Right cardiac atrium (tissue), 5 donors: ENCODE results near the gene PAOX. TPM values are rescaled to one million over a fixed set of nuclear protein-coding genes. Genes with fewer than 3 reads are reported as not detected.
"Not testable (repeated sequence)": the region's sequence is repeated elsewhere in the genome, so short reads cannot be mapped to it uniquely, and the experiment has no call there.

Experiments
- ATAC-seq, 2 donors: fragments of 200-7000 bp; cut with Tn5 transposase; one replicate each; pipeline versions ENCODE4 v1.8.0 to v1.9.1; 2020; ENCODE audit warnings: moderate library complexity in 2 of 2, mild to moderate bottlenecking in 1 of 2
- DNase-seq, 3 donors: peaks; one replicate each; pipeline ENCODE4 v3.0.0-alpha.2; 2020
- H3K27ac ChIP-seq: one replicate; pipeline ENCODE4 v1.5.1; 2013; ENCODE audit warnings: mild to moderate bottlenecking, low read length, control low read depth, moderate library complexity
- H3K27me3 ChIP-seq: one replicate; pipeline ENCODE4 v1.6.1; 2013; ENCODE audit not compliant: control insufficient read depth, insufficient read depth
- H3K4me1 ChIP-seq: one replicate; pipeline ENCODE4 v1.6.1; 2013; ENCODE audit warnings: low read length; ENCODE audit not compliant: control insufficient read depth, insufficient read depth
- H3K4me3 ChIP-seq: one replicate; pipeline ENCODE4 v1.5.1; 2013; ENCODE audit warnings: low read length, control low read depth
- H3K9me3 ChIP-seq: one replicate; pipeline ENCODE4 v1.6.1; 2013; ENCODE audit warnings: low read length; ENCODE audit not compliant: control insufficient read depth
- WGBS: extraction: QIAGEN DNeasy Blood & Tissue Kit; methylation state at CpG from one replicate; pipeline ENCODE4 v1.1.7; 2013; 5-methylcytosine and 5-hydroxymethylcytosine counted together
- intact Hi-C, 4 donors: fragments of 100-400 bp; cut with DNase I; formaldehyde crosslinking; loops; one replicate each; pipeline versions ENCODE4 v1.11.0 to v1.14.0; 2022 to 2023
- polyA plus RNA-seq: library from polyadenylated mRNA; stranded (reverse); fragments of 200-250 nt; gene quantifications from one replicate; pipeline ENCODE4 v1.2.3, GENCODE V29; 2013
- total RNA-seq, 4 donors: library from RNA; stranded (reverse); fragmentation: NEBNext Ultra II Directional; extraction: Animal tissue kit (Norgen Biotek cat#: 25700); gene quantifications; one replicate each; pipeline ENCODE4 v1.2.1, GENCODE V29; 2021
- donor health status: healthy with polysubstance abuse.
- donor health status: DM: no; HTN: yes; CAD: no.
- donor health status: DM: no; HTN: no; CAD: no.
- donor health status: DM: no; HTN: yes; CAD: no; lungs with severe emphysema.
- donor health status: DM: yes; HTN: yes; CAD: no.

The PAOX gene
- total and polyA plus RNA-seq, 5 donors, result 2.7 to 3.4 (median 3.0) TPM

DNA sequence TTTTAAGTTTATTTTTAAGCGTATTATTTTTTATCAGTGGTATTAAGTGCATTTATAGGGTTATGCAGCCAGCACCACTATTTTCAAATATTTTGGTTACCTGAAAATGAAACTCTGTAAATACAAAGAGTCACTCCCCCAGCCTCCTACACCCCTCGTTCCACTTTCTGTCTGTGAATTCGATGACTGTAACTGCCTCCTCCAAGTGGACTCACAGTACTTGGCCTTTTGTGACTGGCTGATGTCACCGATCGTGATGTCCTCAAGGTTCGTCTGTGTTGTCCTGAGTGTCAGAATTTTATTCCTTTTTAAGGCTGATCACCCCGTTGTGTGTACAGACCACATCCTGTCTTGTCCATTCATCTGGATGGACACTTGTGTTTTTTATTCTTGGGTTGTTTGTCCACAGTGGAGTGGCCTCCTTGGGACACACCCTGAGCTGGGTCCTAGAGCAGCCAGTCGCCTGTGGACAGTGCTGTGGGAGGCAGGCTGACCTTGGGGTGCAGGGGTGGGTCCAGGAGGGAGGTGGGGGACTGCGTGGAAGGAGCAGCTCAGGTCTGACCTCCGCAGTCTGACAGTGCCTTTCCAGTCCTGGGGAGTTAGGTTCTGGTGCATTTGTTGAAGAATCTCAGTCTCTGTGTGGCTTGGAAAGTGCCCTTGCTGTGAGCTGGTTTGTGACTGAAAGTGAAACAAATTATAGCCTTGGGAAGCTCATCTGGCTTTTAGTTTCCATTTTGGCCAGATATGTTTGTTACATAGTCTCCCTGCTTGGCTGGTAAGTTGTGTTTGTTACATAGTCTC lies 21.8 kb downstream of the PAOX start:
- no peaks in the 10 kb centered on the region for H3K4me1 ChIP-seq
- H3K27me3 ChIP-seq, result no peaks in the 10 kb centered on the region
- ATAC-seq, result no peak
- intact Hi-C loops, result no loop called here
- peak in 2 of 3 donors; percentile 7 to 31 for DNase-seq
- 86% methylated on average over 10 of the region's 10 CpGs for WGBS
- H3K4me3 ChIP-seq, result no peak overlapping the region
- no peak overlapping the region for H3K27ac ChIP-seq
- H3K9me3 ChIP-seq, result no peaks in the 10 kb centered on the region

DNA sequence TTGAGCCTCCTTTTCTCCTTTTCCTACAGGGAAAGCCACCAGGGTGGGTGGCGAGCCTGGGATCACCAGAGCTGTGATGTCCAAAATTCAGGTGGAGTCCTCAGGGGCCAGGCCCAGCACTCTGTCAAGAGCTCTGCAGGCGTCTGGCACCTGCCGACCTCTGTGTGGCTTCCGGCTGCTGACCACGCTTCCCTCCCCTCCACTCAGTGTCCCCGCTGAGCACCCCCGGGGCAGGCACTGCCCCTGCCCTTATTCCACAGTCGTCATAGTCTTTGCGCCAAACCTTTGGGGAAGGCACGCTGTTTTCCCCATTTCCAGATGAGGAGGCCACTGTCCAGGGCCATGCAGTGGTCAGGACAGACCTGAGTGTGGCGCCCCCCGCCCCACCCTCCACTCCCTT lies 22.4 kb downstream of the PAOX start:
- peak in 1 of 2 donors; percentile 31 for ATAC-seq
- Histone ChIP-seq H3K9me3 (no peaks in the 10 kb centered on the region), H3K4me3 (no peak overlapping the region), H3K27me3 (no peaks in the 10 kb centered on the region), H3K27ac (no peak overlapping the region), H3K4me1 (no peaks in the 10 kb centered on the region)
- WGBS, result 93% methylated on average over 12 of the region's 12 CpGs
- intact Hi-C loops, result no loop called here
- DNase-seq, result peak in 2 of 3 donors; percentile 13 to 35

DNA sequence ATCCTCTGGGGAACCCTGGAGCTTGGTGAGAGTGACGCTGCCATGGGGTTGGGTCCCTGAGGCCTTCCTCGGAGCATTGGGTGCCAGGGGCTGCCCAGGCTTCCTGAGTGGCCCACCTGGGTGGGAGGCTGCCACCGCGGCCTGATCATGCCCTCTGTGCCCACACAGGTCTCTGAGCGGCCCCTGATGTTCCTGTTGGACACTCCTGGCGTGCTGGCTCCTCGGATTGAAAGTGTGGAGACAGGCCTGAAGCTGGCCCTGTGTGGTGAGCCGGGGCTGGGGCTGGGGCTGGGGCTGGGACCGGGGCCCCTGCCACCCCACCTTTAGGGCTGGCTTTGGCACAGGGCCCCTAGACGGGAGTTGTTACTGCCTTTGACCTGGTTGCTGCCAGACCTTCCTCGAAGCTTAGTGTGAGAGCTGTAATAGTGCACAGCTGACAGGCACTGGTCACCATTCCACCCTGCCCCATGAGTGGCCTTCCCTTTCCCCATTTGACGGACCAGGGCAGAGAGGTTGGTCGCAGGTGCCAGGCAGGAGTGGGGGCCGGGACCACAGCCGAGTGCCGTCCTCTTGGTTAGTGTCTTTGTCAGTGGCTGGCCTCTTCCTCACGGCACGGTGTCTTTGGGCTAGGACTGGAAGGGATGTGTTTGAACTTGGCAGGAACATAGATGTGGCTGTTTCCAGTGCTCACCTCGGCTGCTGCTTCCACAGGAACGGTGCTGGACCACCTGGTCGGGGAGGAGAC lies 23.1 kb downstream of the PAOX start:
- ATAC-seq (peak in 1 of 2 donors; percentile 32), DNase-seq (peak in 1 of 3 donors; percentile 47)
- Histone ChIP-seq H3K4me1 (no peaks in the 10 kb centered on the region), H3K9me3 (no peaks in the 10 kb centered on the region), H3K27ac (no peak overlapping the region), H3K4me3 (no peak overlapping the region), H3K27me3 (no peaks in the 10 kb centered on the region)
- intact Hi-C loops, result no loop called here
- 96% methylated on average over 21 of the region's 21 CpGs for WGBS

DNA sequence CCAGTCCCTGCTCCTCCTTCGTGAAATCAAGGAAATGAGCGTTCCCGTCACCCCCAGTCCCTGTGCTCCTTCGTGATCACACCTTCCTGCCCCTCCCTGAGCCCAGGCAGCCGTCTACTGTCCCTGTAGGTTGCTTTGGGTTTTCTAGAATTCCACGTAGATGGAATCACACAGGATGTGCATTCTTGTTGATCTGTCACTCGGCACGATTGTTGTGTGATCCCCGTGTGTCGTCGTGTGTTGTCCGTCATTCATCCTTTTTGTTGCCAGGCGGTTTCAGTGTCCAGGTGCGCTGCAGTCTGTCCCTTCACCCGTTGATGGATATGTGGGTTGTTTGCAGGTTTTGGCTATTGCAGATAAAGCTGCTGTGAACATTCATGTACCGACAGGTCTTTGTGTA lies 24.3 kb downstream of the PAOX start:
- peak in 1 of 3 donors; percentile 20 for DNase-seq
- ATAC-seq, result no peak
- intact Hi-C loops, result no loop called here
- Histone ChIP-seq H3K27ac (no peak overlapping the region), H3K9me3 (no peaks in the 10 kb centered on the region), H3K4me3 (no peak overlapping the region), H3K27me3 (no peaks in the 10 kb centered on the region), H3K4me1 (no peaks in the 10 kb centered on the region)
- 85% methylated on average over 16 of the region's 16 CpGs for WGBS

DNA sequence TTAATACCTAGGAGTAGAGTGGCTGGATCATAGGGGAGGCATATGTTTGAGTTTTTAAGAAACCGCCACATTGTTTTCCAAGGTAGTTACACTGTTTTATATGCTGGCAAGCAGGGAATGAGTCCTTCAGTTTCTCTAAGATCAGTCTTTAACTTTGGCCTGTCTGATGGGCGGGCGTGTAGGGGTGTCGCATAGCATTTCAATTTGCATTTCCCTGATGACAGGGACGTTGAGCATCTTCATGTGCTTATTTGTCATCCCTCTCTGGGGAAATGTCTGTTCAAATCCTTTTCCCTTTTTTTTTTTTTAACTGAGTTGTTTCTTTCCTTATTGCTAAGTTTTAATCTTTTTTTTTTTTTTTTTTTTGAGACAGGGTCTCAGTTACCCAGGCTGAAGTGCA lies 24.7 kb downstream of the PAOX start:
- DNase-seq (peak in 1 of 3 donors; percentile 10), ATAC-seq (no peak)
- WGBS, result 97% methylated on average over 5 of the region's 5 CpGs
- Histone ChIP-seq H3K9me3 (no peaks in the 10 kb centered on the region), H3K27ac (no peak overlapping the region), H3K4me3 (no peak overlapping the region), H3K4me1 (no peaks in the 10 kb centered on the region), H3K27me3 (no peaks in the 10 kb centered on the region)
- intact Hi-C loops, result no loop called here

DNA sequence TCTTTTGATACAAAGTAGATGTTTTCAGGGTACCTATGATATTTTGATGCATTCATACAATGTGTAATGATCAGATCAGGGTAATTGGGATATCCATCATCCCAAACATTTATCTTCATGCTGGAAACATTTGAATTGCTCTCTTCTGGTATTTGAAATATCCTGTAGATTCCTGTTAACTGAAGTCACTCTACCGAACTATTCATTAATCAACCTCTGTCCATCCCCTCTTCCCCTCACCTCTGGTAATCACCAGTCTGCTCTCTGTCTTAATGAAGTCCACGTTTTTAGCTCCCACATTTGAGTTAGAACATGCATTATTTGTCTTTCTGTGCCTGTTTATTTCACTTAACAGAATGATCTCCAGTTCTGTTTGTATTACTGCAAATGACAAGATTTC lies 26.2 kb downstream of the PAOX start:
- Histone ChIP-seq H3K9me3 (no peaks in the 10 kb centered on the region), H3K27me3 (no peaks in the 10 kb centered on the region), H3K4me3 (no peak overlapping the region), H3K27ac (no peak overlapping the region), H3K4me1 (no peaks in the 10 kb centered on the region)
- ATAC-seq (no peak), DNase-seq (no peak)
- 66% methylated on average over 2 of the region's 2 CpGs for WGBS
- intact Hi-C loops, result no loop called here

DNA sequence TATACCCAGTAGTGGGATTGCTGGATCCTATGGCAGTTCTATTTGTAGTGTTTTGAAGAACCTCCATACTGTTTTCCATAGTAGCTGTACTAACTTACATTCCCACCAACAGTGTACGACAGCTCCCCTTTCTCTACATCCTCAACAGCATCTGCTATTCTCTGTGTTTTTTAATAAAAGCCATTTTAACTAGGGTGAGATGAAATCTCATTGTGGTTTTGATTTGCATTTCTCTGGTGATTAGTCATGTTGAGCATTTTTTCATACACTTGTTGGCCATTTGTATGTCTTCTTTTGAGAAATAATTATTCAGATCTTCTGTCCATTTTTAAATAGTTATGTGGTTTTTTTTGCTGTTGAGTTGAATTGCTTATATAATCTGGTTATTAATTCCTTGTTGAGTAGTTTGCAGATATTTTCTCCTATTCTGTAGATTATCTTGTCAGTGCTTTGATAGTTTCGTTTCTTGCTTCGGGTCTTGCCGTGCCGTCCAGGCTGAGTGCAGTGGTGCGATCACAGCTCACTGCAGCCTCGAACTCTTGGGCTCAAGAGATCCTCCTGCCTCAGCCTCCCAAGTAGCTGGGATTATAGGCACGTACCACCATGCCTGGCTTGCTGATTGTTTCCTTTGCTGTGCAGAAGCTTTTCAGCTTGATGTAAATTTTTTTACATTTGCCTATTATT lies 26.9 kb downstream of the PAOX start:
- Histone ChIP-seq H3K4me1 (no peaks in the 10 kb centered on the region), H3K4me3 (no peak overlapping the region), H3K27ac (no peak overlapping the region), H3K9me3 (no peaks in the 10 kb centered on the region), H3K27me3 (no peaks in the 10 kb centered on the region)
- WGBS, result 94% methylated on average over 8 of the region's 8 CpGs
- DNase-seq (no peak), ATAC-seq (no peak)
- intact Hi-C loops, result no loop called here

DNA sequence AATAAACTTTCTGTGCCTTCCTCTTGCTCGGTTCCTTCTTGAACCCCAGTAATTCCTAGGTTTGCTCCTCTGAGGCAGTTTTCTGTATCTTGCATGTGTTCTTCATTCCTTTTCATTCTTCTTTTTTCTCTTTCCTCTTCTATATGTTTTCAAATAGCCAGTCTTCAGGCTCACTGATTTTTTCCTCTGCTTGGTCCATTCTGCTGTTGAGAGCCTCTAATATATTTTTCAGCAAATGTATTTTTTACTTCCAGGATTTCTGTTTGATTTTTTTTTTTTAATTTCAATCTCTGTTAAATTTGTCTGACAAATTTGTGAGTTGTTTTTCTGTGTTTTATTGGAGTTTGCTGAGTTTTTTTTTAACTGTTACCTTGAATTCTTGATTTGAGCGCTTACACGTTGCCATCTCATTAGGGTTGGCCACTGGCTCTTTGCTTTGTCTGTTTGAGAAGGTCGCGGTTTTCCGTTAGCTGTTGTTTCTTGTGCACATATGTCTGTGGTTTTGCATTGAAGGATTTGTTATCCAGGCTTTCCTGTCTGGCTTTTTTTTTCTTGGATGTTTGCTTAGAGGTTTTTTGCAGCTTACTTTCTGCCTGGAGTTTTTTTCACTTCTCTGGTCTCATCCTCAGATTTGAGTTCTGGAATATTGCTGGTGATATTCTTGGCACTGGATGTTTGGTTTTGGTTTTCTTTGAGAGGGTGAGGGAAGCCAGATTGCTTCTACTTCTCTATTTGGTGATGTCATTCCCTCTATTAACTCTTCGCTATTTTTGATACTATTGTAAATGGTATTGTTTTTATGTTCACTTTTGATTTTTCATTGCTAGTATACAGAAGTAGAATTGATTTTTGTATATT lies 32.7 kb downstream of the PAOX start:
- Histone ChIP-seq H3K27ac (no peak overlapping the region), H3K9me3 (peaks cover 1% of the 10 kb centered on the region), H3K4me3 (no peak overlapping the region), H3K27me3 (no peaks in the 10 kb centered on the region), H3K4me1 (no peaks in the 10 kb centered on the region)
- DNase-seq, result no peak
- intact Hi-C loops, result no loop called here
- 97% methylated on average over 7 of the region's 7 CpGs for WGBS
- ATAC-seq, result no peak

DNA sequence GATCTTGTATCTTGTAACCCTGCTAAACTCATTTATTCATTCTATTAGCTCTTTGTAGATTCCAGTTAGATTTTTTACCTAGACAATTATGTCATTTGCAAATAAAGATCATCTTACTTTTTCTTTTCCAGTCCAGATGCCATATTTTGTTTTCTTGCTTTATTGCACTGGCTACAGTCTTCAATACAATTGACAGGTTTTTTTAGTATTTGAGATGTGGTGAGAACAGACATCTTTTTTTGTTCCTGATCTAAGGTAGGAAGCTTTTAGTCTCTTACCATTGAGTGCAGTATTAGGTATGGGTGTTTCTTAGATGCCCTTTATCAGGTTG lies 33.3 kb downstream of the PAOX start:
- H3K4me3 ChIP-seq, result no peak overlapping the region
- no peaks in the 10 kb centered on the region for H3K27me3 ChIP-seq
- intact Hi-C loops, result no loop called here
- no peaks in the 10 kb centered on the region for H3K4me1 ChIP-seq
- peaks cover 1% of the 10 kb centered on the region for H3K9me3 ChIP-seq
- ATAC-seq (no peak), DNase-seq (no peak)
- H3K27ac ChIP-seq, result no peak overlapping the region

DNA sequence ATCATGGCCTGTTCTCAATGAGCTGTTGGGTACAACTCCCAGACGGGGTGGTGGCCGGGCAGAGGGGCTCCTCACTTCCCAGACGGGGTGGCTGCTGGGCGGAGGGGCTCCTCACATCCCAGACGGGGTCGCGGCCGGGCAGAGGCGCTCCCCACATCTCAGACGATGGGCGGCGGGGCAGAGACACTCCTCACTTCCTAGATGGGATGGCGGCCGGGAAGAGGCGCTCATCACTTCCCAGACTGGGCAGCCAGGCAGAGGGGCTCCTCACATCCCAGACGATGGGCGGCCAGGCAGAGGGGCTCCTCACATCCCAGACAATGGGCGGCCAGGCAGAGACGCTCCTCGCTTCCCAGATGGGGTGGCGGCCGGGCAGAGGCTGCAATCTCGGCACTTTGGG lies 35.3 kb downstream of the PAOX start:
- H3K27me3 ChIP-seq, intact Hi-C loops, ATAC-seq, DNase-seq, H3K4me3 ChIP-seq, H3K9me3 ChIP-seq, H3K27ac ChIP-seq, H3K4me1 ChIP-seq: not testable (repeated sequence)
- WGBS, result over 99% methylated on average over 20 of the region's 23 CpGs
